Neuron (in vitro differentiated cells): ENCODE results near the gene PARD6A.
A peak's percentile ranks its signal among the peaks of the same experiment; 100 is the strongest.

Source experiments
- H2AFZ ChIP-seq: one replicate; pipeline ENCODE4 v1.6.1; 2013; ENCODE audit warnings: low read depth, mild to moderate bottlenecking, inconsistent platforms, low read length, moderate library complexity
- H3K27me3 ChIP-seq: one replicate; pipeline ENCODE4 v1.6.1; 2013; ENCODE audit warnings: low read length; ENCODE audit not compliant: insufficient read depth
- H3K36me3 ChIP-seq: one replicate; pipeline ENCODE4 v1.6.1; 2013; ENCODE audit warnings: low read length; ENCODE audit not compliant: insufficient read depth
- H3K4me1 ChIP-seq: one replicate; pipeline ENCODE4 v1.6.1; 2013; ENCODE audit warnings: low read length; ENCODE audit not compliant: insufficient read depth
- H3K4me3 ChIP-seq: 2 replicates; pipeline ENCODE4 v1.5.1; 2013; ENCODE audit warnings: mild to moderate bottlenecking, low read length, moderate library complexity
- H3K9me3 ChIP-seq: one replicate; pipeline ENCODE4 v1.6.1; 2013; ENCODE audit warnings: low read length

Gene PARD6A

GRCh38 chr16:67666032-67666551 lies 5.3 kb downstream of the PARD6A start:
- H3K36me3 ChIP-seq: peaks cover 22% of the 10 kb centered on the region
- peak overlapping the region; percentile 27 for H2AFZ ChIP-seq
- H3K4me3 ChIP-seq: peak overlapping the region; percentile 56
- peaks cover 26% of the 10 kb centered on the region for H3K4me1 ChIP-seq
- H3K9me3 ChIP-seq: no peaks in the 10 kb centered on the region
- no peaks in the 10 kb centered on the region for H3K27me3 ChIP-seq

GRCh38 chr16:67666559-67667452 lies 6.0 kb downstream of the PARD6A start, which contains the start of the genes C16orf86 and ENKD1:
Gene C16orf86 (plus strand): TSS chr16:67666814. CDS start chr16:67666971, 157 bp downstream.
Gene ENKD1 (minus strand): TSS chr16:67666750. CDS start chr16:67666442, 308 bp downstream.
- peaks cover 19% of the 10 kb centered on the region for H3K4me1 ChIP-seq
- peak within 1 kb of the TSS; percentile 56 for H3K4me3 ChIP-seq
- H2AFZ ChIP-seq: peak within 1 kb of the TSS; percentile 27
- H3K27me3 ChIP-seq: no peaks in the 10 kb centered on the region
- H3K9me3 ChIP-seq: no peaks in the 10 kb centered on the region
- peaks cover 22% of the 10 kb centered on the region for H3K36me3 ChIP-seq

GRCh38 chr16:67667453-67667816 lies 6.7 kb downstream of the PARD6A start:
- Histone ChIP-seq H3K4me1 (peaks cover 17% of the 10 kb centered on the region), H3K4me3 (no peak overlapping the region), H3K9me3 (no peaks in the 10 kb centered on the region), H2AFZ (no peak overlapping the region), H3K36me3 (peaks cover 18% of the 10 kb centered on the region), H3K27me3 (no peaks in the 10 kb centered on the region)

GRCh38 chr16:67667817-67668494 lies 7.2 kb downstream of the PARD6A start:
- Histone ChIP-seq H3K4me3 (no peak overlapping the region), H3K27me3 (no peaks in the 10 kb centered on the region), H2AFZ (no peak overlapping the region), H3K9me3 (no peaks in the 10 kb centered on the region), H3K36me3 (peaks cover 13% of the 10 kb centered on the region), H3K4me1 (peaks cover 17% of the 10 kb centered on the region)

GRCh38 chr16:67668495-67669157 lies 7.9 kb downstream of the PARD6A start:
- H3K4me1 ChIP-seq: peaks cover 17% of the 10 kb centered on the region
- H3K27me3 ChIP-seq: no peaks in the 10 kb centered on the region
- H3K4me3 ChIP-seq: no peak overlapping the region
- H3K9me3 ChIP-seq: no peaks in the 10 kb centered on the region
- peaks cover 6% of the 10 kb centered on the region for H3K36me3 ChIP-seq
- H2AFZ ChIP-seq: no peak overlapping the region

GRCh38 chr16:67669499-67670101 lies 8.8 kb downstream of the PARD6A start:
- no peaks in the 10 kb centered on the region for H3K36me3 ChIP-seq
- no peak overlapping the region for H3K4me3 ChIP-seq
- no peak overlapping the region for H2AFZ ChIP-seq
- no peaks in the 10 kb centered on the region for H3K9me3 ChIP-seq
- H3K27me3 ChIP-seq: no peaks in the 10 kb centered on the region
- peaks cover 17% of the 10 kb centered on the region for H3K4me1 ChIP-seq

GRCh38 chr16:67672306-67672705 lies 11.5 kb downstream of the PARD6A start:
- H2AFZ ChIP-seq: no peak overlapping the region
- H3K36me3 ChIP-seq: peaks cover 7% of the 10 kb centered on the region
- peaks cover 6% of the 10 kb centered on the region for H3K4me1 ChIP-seq
- H3K9me3 ChIP-seq: no peaks in the 10 kb centered on the region
- H3K27me3 ChIP-seq: no peaks in the 10 kb centered on the region
- no peak overlapping the region for H3K4me3 ChIP-seq

GRCh38 chr16:67672739-67673662 lies 12.2 kb downstream of the PARD6A start:
- no peak overlapping the region for H2AFZ ChIP-seq
- H3K4me1 ChIP-seq: no peaks in the 10 kb centered on the region
- H3K9me3 ChIP-seq: no peaks in the 10 kb centered on the region
- H3K36me3 ChIP-seq: peaks cover 7% of the 10 kb centered on the region
- no peak overlapping the region for H3K4me3 ChIP-seq
- H3K27me3 ChIP-seq: no peaks in the 10 kb centered on the region

GRCh38 chr16:67673712-67674580 lies 13.2 kb downstream of the PARD6A start:
- Histone ChIP-seq H3K27me3 (no peaks in the 10 kb centered on the region), H3K9me3 (no peaks in the 10 kb centered on the region), H2AFZ (no peak overlapping the region), H3K4me3 (no peak overlapping the region), H3K36me3 (peaks cover 7% of the 10 kb centered on the region), H3K4me1 (no peaks in the 10 kb centered on the region)

GRCh38 chr16:67674851-67675578 lies 14.3 kb downstream of the PARD6A start:
- Histone ChIP-seq H3K36me3 (peaks cover 10% of the 10 kb centered on the region), H3K27me3 (no peaks in the 10 kb centered on the region), H2AFZ (no peak overlapping the region), H3K4me1 (no peaks in the 10 kb centered on the region), H3K9me3 (no peaks in the 10 kb centered on the region), H3K4me3 (no peak overlapping the region)

- Histone ChIP-seq H3K36me3 (peaks cover 15% of the 10 kb centered on the region), H3K9me3 (no peaks in the 10 kb centered on the region), H2AFZ (no peak overlapping the region), H3K4me1 (no peaks in the 10 kb centered on the region), H3K4me3 (no peak overlapping the region), H3K27me3 (no peaks in the 10 kb centered on the region)
Observed at GRCh38 chr16:67675579-67675935, 14.8 kb downstream of the PARD6A start.
